CD1c-positive myeloid dendritic cell (primary cell): ENCODE measurements around the gene CHORDC1.
A peak's percentile ranks its signal among the peaks of the same experiment; 100 is the strongest.
"Not testable (repeated sequence)": the region's sequence is repeated elsewhere in the genome, so short reads cannot be mapped to it uniquely, and the experiment has no call there.

Experiments
- DNase-seq: peaks from one replicate; pipeline ENCODE4 v3.0.0-alpha.2; 2016; ENCODE audit errors: extremely low spot score

The CHORDC1 gene

DNA sequence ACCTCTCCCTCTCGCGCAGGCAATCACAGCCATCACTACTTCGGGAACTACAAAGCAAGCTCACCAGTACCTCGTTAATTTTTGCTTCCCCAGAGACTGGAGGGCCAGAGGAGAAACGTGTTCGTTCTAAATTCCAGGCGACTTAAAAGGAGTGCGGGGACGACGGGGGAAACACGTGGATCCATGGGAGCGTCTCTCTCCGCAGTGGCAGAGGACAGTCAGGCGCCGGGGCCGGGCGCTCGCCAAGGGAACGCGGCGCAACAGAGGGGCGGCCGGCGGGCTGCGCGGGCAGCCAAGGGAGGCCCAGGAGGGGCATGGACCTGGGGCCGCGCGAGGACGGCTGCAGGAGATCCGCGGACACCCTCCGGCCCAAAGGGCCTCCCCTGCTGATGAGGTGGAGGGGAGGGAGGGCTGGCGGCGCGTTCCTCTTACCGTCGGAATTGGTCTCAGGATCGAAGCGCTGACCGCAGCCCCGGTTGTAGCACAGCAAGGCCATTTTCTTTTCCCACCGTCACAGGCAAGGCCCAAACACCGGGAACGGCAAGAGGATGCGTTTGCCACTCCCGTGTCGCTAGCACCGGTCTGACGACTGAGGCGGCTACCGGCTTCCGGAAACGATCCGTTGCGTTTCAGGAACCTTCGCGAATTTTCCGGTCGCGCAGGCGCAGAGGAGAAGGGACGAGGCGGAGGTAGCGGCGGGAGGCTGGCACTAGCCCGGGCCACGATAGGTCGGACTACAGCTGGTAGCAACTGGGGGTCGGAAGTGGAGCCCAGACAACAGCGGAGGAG lies at the start of gene CHORDC1:
CHORDC1 (minus strand) TSS at position 591 of the 789 bp plus-strand sequence; CDS start at position 496, 95 bp downstream.
- peak; percentile 97 for DNase-seq

DNA sequence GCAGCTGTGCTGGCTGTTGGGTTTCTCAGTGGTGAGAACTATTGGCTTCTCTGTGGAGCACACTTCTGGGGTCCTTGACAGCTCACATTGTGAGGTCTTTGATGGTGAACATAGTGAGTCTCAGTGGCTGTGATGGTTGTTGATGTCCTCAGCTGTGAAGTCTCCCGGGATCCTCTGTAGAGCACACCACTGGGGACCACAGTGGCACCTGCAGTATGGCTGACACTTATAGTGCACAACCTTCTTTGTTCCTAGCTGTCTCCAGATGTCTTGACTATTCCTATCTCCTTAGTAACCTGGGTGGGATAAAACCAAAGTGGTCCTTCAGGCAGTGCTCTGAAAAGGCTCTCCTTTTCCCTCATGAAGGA lies 34.3 kb upstream of the CHORDC1 start:
- DNase-seq = no peak

DNA sequence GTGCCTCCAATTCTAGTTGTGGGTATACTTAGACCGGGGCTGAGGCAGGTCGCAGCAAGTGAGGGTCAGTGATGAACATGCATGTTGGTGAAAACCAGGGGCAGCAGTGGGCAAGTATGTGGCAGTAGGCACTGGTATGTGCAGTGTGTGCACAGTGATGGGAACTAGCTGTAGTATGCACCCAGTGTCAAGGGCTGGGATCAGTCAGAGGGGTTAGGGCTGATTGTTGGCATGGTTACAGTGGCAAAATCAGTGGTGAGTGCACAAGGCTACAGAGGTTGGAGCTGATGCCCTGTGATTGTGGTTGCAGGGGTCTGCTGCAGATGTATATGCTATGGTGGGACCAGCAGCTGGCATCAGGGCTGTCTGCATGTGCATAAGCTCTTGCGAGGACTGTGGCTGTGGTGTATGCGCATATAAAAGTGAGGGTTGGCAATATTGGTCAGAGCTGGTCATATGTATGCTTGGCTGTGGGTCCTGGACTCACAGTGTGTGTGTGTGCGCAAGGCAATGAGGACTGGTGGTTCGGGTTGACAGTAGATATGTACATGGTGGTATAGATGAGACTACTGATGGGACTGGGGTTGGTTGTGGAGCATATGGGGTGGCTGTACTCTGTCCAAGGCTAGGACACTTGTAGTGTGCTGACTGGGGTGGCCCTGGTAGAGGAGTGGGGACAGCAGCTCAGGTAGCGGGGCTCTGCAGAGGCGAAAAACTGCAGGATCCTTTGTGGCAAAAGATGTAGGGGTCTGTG lies 33.7 kb upstream of the CHORDC1 start:
- no peak for DNase-seq

DNA sequence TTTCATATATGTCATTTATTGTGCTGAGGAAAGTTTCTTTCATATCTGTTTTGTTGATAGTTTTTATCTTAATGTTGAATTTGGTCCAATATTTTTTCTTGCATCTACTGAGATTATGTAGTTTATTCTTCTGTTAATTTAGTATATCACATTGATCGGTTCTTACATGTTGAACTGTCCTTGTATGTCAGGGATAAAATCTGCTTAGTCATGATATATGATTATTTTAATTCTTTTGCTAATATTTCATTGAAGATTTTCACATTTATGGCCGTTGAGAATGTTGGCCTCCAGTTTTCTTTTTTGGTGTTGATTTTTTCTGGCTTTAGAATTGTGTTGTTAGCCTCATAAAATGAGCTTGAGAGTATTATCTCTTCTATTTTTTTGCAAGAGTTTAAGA lies 31.2 kb upstream of the CHORDC1 start:
- no peak for DNase-seq

DNA sequence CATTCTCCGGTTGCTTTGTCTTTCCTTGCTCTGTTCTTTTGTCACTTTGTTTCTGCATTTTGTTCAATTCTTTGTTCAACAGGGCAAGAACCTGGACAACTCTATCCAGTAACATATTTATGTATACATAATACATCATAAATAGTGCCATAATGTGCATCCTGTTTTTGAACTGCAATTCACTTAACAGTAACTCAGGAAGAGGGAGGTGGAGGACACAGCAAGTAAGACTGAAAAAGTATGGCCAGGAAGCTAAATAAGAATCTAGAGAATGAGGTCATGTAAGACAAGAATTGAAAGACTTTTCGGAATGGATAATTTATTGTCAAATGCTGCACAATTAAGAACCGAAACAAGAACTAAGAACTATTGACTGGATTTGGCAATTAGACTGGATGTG lies 29.2 kb upstream of the CHORDC1 start:
- DNase-seq = no peak

DNA sequence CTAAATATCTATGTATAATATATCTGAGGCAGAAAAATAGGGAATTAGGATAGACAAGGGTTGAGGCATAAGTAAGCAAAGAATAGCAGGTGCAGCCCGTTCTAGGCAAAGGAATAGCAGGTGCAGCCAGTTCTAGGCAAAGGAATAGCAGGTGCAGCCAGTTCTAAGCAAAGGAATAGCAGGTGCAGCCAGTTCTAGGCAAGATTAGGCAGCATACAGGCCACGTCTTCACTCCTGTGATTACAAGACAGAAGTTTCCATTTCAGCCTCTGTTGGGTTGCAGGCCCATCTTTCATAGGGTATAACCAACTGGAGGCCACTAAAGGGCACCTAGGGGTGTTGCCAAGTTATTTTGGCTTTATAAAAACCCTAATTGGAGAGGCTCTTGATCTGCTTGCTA lies 28.8 kb upstream of the CHORDC1 start:
- no peak for DNase-seq

DNA sequence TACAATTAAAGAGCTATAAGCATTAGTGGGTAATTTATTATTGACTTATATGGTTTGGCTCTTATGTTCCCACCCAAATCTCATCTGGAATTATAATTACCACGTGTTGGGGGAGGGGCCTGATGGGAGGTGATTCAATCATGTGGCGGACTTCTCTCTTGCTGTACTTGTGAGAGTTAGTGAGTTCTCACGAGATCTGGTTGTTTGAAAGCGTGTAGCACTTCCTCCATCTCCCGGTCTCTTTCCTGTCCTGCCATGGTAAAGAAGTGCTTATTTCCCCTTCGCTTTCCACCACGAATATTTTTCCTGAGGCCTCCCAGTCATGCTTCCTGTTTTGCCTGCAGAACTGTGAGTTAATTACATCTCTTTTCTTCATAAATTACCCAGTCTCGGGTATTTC lies 28.1 kb upstream of the CHORDC1 start:
- peak; percentile 54 for DNase-seq

DNA sequence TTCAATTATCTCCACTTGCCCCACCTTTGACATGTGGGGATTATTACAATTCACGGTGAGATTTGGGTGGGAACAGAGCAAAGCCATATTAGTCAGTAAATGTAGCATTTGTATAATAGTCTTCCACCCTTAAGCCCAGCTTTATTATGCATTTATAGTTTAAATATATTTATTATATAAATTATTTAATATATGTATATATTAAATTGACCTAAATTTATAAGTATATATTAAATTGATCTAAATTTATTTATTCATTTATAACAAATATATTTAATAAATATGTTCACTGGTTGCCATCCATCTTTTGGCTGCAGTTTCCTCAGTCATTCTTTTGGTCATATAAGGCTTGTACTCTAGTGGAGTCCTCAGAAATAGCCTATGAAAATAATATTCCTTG lies 23.6 kb upstream of the CHORDC1 start:
- DNase-seq = no peak

DNA sequence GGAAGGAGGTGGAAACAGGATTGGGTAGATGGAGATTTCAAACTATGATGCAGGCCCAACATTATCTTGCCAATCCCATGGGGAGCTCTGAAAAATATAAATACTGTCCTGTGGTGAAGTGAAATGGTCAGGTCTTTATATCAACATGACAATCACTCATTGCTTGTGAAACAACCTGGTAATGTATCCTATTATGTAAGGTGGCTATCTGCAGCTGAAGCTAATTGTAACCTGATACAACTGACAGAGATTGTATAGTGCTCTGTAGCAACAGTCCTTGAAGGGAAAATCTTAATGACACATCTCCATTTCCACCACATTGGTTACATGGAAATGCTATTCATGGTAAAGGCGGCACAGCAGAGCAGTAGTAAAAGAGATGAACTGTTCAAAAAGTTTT lies 20.7 kb upstream of the CHORDC1 start:
- DNase-seq = no peak

DNA sequence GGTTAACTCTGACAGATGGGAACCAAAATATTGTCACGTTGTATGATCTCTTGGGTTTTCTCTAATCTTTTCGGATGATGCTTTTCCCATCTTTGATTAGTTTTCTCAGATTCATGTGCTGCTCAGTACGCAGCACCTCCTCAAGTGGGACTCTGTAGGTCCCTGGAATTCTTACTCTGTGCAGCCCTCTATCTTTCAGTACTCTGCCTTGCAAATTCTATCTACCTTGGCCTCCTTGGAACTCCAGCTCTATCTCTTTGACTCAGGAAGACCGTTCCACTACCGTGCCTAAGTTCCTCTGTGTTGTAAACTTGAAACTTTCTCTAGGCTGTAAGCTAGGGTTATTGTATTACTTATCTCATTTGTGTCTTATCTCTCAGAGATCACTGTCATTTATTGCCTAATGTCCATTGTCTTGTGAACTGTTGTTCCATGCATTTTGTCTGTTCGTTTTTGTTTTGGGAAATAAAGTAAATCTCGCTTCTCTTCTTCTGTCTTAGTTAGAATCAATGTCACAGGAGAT lies 20.1 kb upstream of the CHORDC1 start:
- DNase-seq = no peak

DNA sequence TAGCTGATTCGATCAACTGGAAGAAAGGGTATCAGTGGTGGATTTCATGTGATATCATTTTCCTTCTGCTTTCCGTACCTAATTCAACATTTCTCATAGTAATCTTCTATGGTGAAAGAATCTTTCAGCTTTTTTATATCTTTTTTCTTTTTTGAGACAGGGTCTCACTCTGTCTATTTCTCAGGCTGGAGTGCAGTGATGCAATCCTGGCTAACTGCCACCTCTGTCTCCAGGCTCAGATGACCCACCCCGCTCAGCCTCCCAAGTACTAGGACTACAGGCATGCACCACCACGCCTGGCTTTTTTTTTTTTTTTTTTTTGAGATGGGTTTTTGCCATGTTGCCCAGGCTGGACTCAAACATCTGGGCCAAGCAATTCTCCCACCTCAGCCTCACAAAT lies 18.6 kb upstream of the CHORDC1 start:
- DNase-seq = no peak

DNA sequence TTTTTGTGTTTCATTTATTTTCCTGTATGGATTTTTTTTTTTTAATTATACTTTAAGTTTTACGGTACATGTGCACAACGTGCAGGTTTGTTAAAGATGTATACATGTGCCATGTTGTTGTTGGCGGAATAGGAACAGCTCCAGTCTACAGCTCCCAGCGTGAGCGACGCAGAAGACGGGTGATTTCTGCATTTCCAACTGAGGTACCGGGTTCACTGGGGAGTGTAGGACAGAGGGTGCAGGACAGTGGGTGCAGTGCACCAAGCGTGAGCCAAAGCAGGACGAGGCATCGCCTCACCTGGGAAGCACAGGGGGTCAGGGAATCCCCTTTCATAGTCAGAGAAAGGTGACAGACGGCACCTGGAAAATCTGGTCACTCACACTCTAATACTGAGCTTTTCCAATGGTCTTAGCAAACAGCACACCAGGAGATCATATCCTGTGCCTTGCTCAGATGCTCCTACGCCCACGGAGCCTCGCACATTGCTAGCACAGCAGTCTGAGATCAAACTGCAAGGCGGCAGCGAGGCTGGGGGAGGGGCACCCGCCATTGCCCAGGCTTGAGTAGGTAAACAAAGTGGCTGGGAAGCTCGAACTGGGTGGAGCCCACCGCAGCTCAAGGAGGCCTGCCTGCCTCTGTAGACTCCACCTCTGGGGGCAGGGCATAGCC lies 17.3 kb upstream of the CHORDC1 start:
- not testable (repeated sequence) for DNase-seq

DNA sequence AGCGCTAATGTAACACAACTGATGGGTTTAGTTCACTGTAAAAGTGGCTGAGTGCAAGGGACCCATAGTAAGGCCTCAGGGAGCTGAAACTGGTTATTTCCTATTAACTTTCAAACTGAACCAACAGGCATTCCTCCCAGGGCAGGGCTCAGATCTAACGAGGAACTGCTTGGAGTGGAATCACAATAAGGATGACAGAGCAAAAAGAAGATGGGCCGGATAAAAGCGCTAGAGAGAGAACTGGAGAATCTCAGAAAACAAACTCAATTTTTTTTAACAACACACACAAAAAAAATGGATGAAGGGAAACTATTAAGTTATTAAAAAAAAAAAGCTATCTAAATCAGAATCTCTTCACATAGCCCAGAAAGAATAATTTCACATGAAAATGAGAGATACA lies 14.2 kb upstream of the CHORDC1 start:
- DNase-seq = no peak

DNA sequence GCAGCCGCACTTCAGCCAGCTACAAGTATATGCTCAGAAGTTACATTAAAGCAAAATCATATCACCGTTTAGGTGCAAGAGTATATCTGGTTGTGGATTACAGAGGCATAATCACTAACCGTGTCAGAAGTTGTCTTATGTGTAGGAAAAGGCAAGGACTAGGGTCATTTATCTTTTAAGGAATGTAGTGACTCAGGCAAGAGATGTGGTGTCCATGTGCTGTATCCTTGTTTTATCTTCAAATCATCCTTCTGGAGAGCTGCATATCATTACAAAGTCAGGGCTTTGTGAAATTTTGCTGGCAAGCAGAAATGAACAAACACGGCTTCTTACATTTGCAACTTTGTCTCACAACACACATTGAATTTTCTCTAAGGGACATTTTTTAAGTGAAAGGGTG lies 12.7 kb upstream of the CHORDC1 start:
- DNase-seq = no peak

DNA sequence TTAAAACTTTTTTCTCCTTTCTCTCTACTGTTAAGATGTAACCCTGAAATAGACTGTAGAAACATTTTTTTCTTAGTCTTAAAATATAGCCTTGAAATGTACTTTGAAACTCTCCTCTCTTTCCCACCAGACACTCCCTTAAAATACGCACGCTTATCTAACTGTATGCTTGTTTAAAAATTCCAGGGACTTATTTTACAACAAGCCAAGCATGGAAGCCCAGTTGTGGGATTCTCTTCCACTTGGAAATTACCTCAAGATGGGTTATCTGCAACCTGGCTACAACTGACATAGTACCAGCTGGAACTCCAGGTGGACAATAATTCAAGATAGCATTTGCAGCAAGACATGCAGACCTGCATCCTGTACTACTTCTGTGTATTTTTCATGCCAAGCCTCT lies 12.1 kb upstream of the CHORDC1 start:
- DNase-seq = no peak

DNA sequence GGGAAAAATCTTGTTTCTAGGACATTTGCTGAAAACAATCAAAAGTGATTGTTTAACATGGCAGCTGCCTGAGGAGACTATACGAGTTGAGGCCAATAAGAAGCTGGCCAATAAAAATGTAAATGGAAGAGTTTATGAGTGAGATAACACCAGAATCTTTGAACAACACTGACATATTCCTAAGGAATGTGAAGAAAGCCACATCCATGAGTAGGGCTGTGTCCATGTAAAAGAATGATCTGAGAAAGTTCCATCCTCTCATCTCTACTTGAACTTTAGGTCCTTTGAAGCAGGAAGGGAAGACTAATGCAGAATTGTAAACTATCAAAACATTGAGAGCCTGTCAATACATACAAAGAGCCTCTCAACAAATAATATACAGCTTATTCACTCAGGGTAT lies 6.9 kb upstream of the CHORDC1 start:
- DNase-seq = no peak

DNA sequence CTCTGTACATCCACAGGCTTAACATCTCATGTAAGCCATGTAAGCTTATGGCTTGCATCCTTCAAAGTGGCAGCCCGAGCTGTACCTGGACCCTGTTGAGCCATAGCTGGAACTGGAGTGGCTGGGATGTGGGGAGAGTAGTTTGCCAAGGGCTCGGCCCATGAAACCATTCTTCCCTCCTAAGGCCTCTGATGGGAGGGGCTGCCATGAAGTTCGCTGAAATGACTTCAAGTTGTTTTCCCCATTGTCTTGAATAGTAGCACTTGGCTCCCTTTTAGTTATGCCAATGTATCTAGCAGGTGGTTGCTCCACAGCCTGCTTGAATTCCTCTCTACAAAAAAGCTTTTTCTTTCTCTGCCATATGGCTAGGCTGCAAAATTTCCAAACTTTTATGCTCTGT lies 5.2 kb upstream of the CHORDC1 start:
- DNase-seq = no peak

DNA sequence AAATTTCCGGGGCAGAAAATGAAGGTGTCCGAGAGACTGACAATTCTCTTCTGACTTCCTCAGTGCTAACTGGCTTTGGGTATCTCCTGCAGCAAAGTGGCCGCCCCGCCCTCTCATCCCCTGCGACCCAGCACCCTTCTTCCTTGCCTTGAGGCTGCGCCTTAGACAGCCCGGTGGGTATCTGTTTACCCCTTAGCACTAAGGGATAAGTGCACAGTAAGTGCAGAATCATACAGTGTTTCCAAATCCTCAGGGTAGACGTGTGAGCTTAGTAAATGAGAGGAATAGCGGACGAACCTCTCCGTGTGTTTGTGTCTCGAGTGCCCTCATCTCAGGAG lies 368 bp upstream of the CHORDC1 start:
- no peak for DNase-seq

DNA sequence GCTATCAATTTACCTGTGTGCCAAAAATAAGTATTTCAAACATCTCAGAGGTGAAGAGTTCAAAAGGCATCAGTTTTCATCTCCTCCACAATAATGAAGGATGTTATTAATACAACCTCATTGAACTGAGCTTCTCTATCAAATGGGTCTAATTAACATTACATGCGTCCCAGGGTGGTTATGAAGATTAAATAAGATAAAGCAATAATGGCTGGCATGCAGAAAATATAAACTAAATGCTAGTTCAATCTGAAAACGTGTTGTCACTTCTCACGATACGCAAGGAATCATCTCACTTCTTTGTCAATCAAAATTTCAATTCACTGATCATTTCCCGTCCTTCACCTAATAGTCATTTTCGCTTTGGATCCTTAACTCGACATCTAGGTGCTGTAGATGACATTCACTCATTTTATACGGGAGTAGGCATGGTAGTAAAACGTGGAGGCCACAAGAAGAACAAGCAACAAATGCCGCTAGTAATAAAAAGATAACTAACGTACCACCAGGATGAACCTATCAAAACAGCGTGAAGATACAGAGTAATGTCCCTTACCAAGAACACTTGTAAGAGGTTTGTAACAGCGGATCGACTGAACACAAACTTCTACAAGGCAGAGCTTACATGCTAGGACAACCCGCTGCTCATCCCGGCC lies 918 bp downstream of the CHORDC1 start:
- no peak for DNase-seq

DNA sequence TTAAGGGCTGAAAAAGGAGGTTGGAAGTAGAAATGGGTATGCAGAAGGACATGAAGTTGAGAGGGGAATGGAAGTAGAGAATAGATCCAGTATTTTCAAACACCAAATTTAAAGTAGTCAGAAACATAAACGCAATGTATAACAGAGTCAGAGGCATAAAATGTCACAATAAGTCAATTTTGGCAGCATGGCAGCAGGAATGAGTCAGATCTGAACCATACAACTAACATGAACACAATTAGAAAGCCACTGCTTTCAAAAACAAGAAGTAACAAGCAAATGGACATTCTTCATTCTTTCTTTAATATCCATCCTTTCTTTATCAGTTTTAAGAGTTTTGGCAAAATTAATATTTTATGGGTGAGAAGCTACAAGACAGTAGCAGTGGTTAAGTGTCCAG lies 2.5 kb downstream of the CHORDC1 start:
- DNase-seq = peak; percentile 29

DNA sequence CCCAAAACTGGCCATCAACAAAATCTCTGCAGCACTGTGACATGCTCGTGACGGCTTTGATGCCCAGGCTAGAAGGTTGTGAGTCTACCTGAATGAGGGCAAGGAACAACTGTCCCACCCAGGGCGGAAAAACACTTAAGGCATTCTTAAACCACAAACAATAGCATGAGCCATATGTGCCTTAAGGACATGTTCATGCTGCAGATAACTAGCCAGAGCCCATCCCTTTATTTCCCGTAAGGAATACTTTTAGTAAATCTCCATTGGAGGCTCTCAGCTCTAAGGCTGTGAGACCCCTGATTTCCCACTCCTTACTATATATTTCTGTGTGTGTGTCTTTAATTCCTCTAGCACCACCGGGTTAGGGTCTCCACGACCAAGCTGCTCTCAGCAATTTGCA lies 3.4 kb downstream of the CHORDC1 start:
- no peak for DNase-seq

DNA sequence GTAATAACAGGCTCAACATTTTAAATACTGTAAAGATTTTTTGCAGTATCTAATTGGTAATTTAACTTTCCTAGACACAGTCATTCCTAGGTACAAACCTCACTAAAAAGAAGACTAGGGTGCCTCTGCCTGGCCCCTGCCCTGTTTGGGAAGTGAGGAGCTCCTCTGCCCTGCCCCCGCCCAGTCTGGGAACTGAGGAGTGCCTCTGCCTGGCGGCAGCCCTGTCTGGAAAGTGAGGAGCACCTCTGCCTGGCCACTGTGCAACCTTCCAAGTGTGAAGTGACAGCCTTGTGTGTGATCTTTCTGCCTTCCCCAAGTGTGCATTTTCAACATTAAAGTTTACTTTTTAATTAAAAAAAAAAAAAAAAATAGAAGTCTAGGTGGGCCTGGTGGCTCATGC lies 4.2 kb downstream of the CHORDC1 start:
- no peak for DNase-seq
